DND-41 (cell line): ENCODE results near the gene CDX4.
"Not testable (repeated sequence)": the region's sequence is repeated elsewhere in the genome, so short reads cannot be mapped to it uniquely, and the experiment has no call there.

Experiments used
- EZH2 ChIP-seq: IDR thresholded peaks from 3 replicates; pipeline ENCODE4 v1.6.1; 2012; ENCODE audit warnings: borderline replicate concordance, low read depth, mild to moderate bottlenecking, moderate library complexity, low read length, inconsistent platforms; ENCODE audit not compliant: severe bottlenecking
- TF ChIP-seq, protein P1 (sequence below): IDR thresholded peaks from 2 replicates; pipeline ENCODE4 v1.5.1; 2012; ENCODE audit warnings: borderline replicate concordance, low read length, moderate library complexity, mild to moderate bottlenecking; ENCODE audit not compliant: poor library complexity, severe bottlenecking; ENCODE audit errors: extremely low read depth

DNA sequence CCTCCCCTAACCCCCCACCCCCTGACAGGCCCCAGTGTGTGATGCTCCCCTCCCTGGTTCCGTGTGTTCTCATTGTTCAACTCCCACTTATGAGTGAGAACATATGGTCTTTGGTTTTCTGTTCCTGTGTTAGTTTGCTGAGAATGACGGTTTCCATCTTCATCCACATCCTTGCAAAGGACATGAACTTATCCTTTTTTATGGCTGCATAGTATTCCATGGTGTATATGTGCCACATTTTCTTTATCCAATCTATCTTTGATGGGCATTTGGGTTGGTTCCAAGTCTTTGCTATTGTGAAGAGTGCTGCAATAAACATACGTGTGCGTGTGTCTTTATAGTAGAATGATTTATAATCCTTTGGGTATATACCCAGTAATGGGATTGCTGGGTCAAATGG lies 45.3 kb downstream of the CDX4 start:
- TF ChIP-seq, protein P1, sequence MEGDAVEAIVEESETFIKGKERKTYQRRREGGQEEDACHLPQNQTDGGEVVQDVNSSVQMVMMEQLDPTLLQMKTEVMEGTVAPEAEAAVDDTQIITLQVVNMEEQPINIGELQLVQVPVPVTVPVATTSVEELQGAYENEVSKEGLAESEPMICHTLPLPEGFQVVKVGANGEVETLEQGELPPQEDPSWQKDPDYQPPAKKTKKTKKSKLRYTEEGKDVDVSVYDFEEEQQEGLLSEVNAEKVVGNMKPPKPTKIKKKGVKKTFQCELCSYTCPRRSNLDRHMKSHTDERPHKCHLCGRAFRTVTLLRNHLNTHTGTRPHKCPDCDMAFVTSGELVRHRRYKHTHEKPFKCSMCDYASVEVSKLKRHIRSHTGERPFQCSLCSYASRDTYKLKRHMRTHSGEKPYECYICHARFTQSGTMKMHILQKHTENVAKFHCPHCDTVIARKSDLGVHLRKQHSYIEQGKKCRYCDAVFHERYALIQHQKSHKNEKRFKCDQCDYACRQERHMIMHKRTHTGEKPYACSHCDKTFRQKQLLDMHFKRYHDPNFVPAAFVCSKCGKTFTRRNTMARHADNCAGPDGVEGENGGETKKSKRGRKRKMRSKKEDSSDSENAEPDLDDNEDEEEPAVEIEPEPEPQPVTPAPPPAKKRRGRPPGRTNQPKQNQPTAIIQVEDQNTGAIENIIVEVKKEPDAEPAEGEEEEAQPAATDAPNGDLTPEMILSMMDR, result not testable (repeated sequence)
- not testable (repeated sequence) for TF ChIP-seq EZH2
